Measurements from ENCODE around the gene SAPCD2. TPM values are rescaled to one million over a fixed set of nuclear protein-coding genes. Genes with fewer than 3 reads are reported as not detected.

The SAPCD2 gene
- polyA plus RNA-seq, 1 donor (not counting 4 experiments of a cell fraction or from before 2014, with no cell fraction given): 1.6 TPM

- FAIRE-seq (no peak), DNase-seq (ENCODE audit: low read depth, low spot score) (no peak)
- H3K27ac ChIP-seq (ENCODE audit: control insufficient read depth, insufficient read depth, low read length): no peak overlapping the region
- H3K79me2 ChIP-seq (ENCODE audit: control insufficient read depth, insufficient read depth, low read length): peaks cover 8% of the 10 kb centered on the region
- TF ChIP-seq CTCF (optimal IDR thresholded peaks at IDR 0.05 in 1 of 3, IDR thresholded peaks at IDR 0.05 in 1 of 3, conservative IDR thresholded peaks at IDR 0.05 in 1 of 3; ENCODE audit: extremely low read depth in 1 of 3, insufficient read depth in 2 of 3, low read length in 3 of 3) (no peak), EZH2 (IDR thresholded peaks at IDR 0.05; ENCODE audit: low read length) (no peak)
- no peaks in the 10 kb centered on the region for H4K20me1 ChIP-seq (ENCODE audit: control insufficient read depth, extremely low read depth, insufficient read depth, low read length)
- dilution Hi-C loops (cut with MboI; ENCODE audit: extremely low pct_ligation_motif_present, low sequenced_read_pairs): no loop called here
- no peaks in the 10 kb centered on the region for H3K27me3 ChIP-seq (ENCODE audit: control insufficient read depth, extremely low read depth, insufficient read depth, low read length)
- H3K9ac ChIP-seq (ENCODE audit: control insufficient read depth, extremely low read depth, insufficient read depth, low read length): no peak overlapping the region
- no peak overlapping the region for H3K4me2 ChIP-seq (ENCODE audit: control insufficient read depth, extremely low read depth, insufficient read depth, low read depth, low read length)
- no peak overlapping the region for H2AFZ ChIP-seq (ENCODE audit: control insufficient read depth, low read length)
- H3K9me1 ChIP-seq (ENCODE audit: control insufficient read depth, extremely low read depth, insufficient read depth, low read length): no peaks in the 10 kb centered on the region
- no peak overlapping the region for H3K4me3 ChIP-seq (ENCODE audit: control insufficient read depth in 2 of 3, extremely low read depth in 1 of 3, insufficient read depth in 2 of 3, low read depth in 1 of 3, low read length in 3 of 3)
- H3K9me3 ChIP-seq (ENCODE audit: control insufficient read depth, low read depth, low read length): no peaks in the 10 kb centered on the region
- peaks cover 29% of the 10 kb centered on the region for H3K4me1 ChIP-seq (ENCODE audit: control insufficient read depth, extremely low read depth, insufficient read depth, low read length)
- peaks cover 2 to 13% of the 10 kb centered on the region in 2 experiments for H3K36me3 ChIP-seq (ENCODE audit: control insufficient read depth in 2 of 2, extremely low read depth in 1 of 2, insufficient read depth in 2 of 2, low read length in 2 of 2)
Observed at GRCh38 chr9:137089232-137089947, 19.0 kb upstream of the SAPCD2 start.

GRCh38 chr9:137088121-137088520 lies 17.8 kb upstream of the SAPCD2 start:
- Histone ChIP-seq H4K20me1 (ENCODE audit: control insufficient read depth, extremely low read depth, insufficient read depth, low read length) (no peaks in the 10 kb centered on the region), H3K27ac (ENCODE audit: control insufficient read depth, insufficient read depth, low read length) (no peak overlapping the region), H3K79me2 (ENCODE audit: control insufficient read depth, insufficient read depth, low read length) (peaks cover 8% of the 10 kb centered on the region), H3K4me2 (ENCODE audit: control insufficient read depth, extremely low read depth, insufficient read depth, low read depth, low read length) (peak overlapping the region; percentile 99), H3K9me1 (ENCODE audit: control insufficient read depth, extremely low read depth, insufficient read depth, low read length) (peaks cover 1% of the 10 kb centered on the region), H3K9me3 (ENCODE audit: control insufficient read depth, low read depth, low read length) (no peaks in the 10 kb centered on the region), H3K27me3 (ENCODE audit: control insufficient read depth, extremely low read depth, insufficient read depth, low read length) (no peaks in the 10 kb centered on the region), H3K4me1 (ENCODE audit: control insufficient read depth, extremely low read depth, insufficient read depth, low read length) (peaks cover 41% of the 10 kb centered on the region), H3K9ac (ENCODE audit: control insufficient read depth, extremely low read depth, insufficient read depth, low read length) (no peak overlapping the region), H3K4me3 (ENCODE audit: control insufficient read depth in 2 of 3, extremely low read depth in 1 of 3, insufficient read depth in 2 of 3, low read depth in 1 of 3, low read length in 3 of 3) (peak overlapping the region in 2 of 3 experiments; percentile 76 to 93), H3K36me3 (ENCODE audit: control insufficient read depth in 2 of 2, extremely low read depth in 1 of 2, insufficient read depth in 2 of 2, low read length in 2 of 2) (peaks cover 2 to 13% of the 10 kb centered on the region in 2 experiments), H2AFZ (ENCODE audit: control insufficient read depth, low read length) (no peak overlapping the region)
- FAIRE-seq (no peak), DNase-seq (ENCODE audit: low read depth, low spot score) (no peak)
- dilution Hi-C loops (cut with MboI; ENCODE audit: extremely low pct_ligation_motif_present, low sequenced_read_pairs): no loop called here
- TF ChIP-seq EZH2 (IDR thresholded peaks at IDR 0.05; ENCODE audit: low read length): no peak
- no peak for TF ChIP-seq CTCF (optimal IDR thresholded peaks at IDR 0.05 in 1 of 3, IDR thresholded peaks at IDR 0.05 in 1 of 3, conservative IDR thresholded peaks at IDR 0.05 in 1 of 3; ENCODE audit: extremely low read depth in 1 of 3, insufficient read depth in 2 of 3, low read length in 3 of 3)
